HepG2 (cell line): ENCODE data around the gene WNT6.

Source experiments
- CBX2 ChIP-seq, 2 experiments: fragments of 200-600 bp in 1 of 2; sonication (generic); formaldehyde crosslinking in 1 of 2; IDR thresholded peaks; 2 replicates each; pipeline versions ENCODE4 v1.7.0 to v1.8.1; 2018 to 2022; ENCODE audit warnings: low read depth in 2 of 2, low read length in 1 of 2, mild to moderate bottlenecking in 1 of 2, missing genetic modification reagents in 1 of 2
- CTCF ChIP-seq: sonication (generic); formaldehyde crosslinking; IDR thresholded peaks from 2 replicates; pipeline ENCODE4 v1.5.0; 2020; ENCODE audit warnings: mild to moderate bottlenecking, missing genetic modification reagents, moderate library complexity
- E2F2 ChIP-seq: sonication (generic); formaldehyde crosslinking; IDR thresholded peaks from 2 replicates; pipeline ENCODE4 v1.4.0; 2020; ENCODE audit warnings: missing genetic modification reagents, borderline replicate concordance
- EP300 ChIP-seq, 3 experiments: sonication (generic) in 1 of 3; formaldehyde crosslinking in 1 of 3; IDR thresholded peaks; 2 replicates each; pipeline versions ENCODE4 v1.5.1 to v1.6.1; 2011 to 2020; ENCODE audit warnings: low read depth in 2 of 3, low read length in 2 of 3, borderline replicate concordance in 1 of 3, improper control_type of control experiment in 1 of 3, mild to moderate bottlenecking in 1 of 3, missing genetic modification reagents in 1 of 3, moderate library complexity in 1 of 3
- GTF3A ChIP-seq: sonication (generic); formaldehyde crosslinking; conservative IDR thresholded peaks from 2 replicates; pipeline ENCODE4 v1.4.0; 2020; ENCODE audit warnings: mild to moderate bottlenecking, missing genetic modification reagents
- JUND ChIP-seq: sonication (generic); formaldehyde crosslinking; IDR thresholded peaks from 2 replicates; pipeline ENCODE4 v1.8.0; 2022; ENCODE audit warnings: mild to moderate bottlenecking, missing genetic modification reagents
- MTA1 ChIP-seq: sonication (generic); formaldehyde crosslinking; IDR thresholded peaks from 2 replicates; pipeline ENCODE4 v1.4.0; 2020; ENCODE audit warnings: missing genetic modification reagents, mild to moderate bottlenecking, borderline replicate concordance
- MYC ChIP-seq: sonication (generic); formaldehyde crosslinking; IDR thresholded peaks from 2 replicates; pipeline ENCODE4 v1.9.0; 2021; ENCODE audit warnings: missing genetic modification reagents, borderline replicate concordance
- NFRKB ChIP-seq: fragments of 450-650 bp; IDR thresholded peaks from 2 replicates; pipeline ENCODE4 v1.6.1; 2017
- TAF15 ChIP-seq: fragments of 200-400 bp; formaldehyde crosslinking; IDR thresholded peaks from one replicate; pipeline ENCODE4 v1.6.1; 2018; ENCODE audit warnings: mild to moderate bottlenecking, low read depth, low read length; ENCODE audit not compliant: poor library complexity, severe bottlenecking
- TBX3 ChIP-seq: fragments of 450-650 bp; IDR thresholded peaks from 2 replicates; pipeline ENCODE4 v1.6.1; 2017; ENCODE audit warnings: antibody characterized with exemption, mild to moderate bottlenecking, inconsistent platforms, borderline replicate concordance
- ZNF563 ChIP-seq: sonication (generic); formaldehyde crosslinking; IDR thresholded peaks from 2 replicates; pipeline ENCODE4 v1.8.0; 2022; ENCODE audit warnings: mild to moderate bottlenecking, moderate library complexity, missing genetic modification reagents
- ZNF704 ChIP-seq: sonication (generic); formaldehyde crosslinking; IDR thresholded peaks from 2 replicates; pipeline ENCODE4 v1.8.1; 2023; ENCODE audit warnings: mild to moderate bottlenecking, inconsistent platforms, moderate library complexity, missing genetic modification reagents, borderline replicate concordance

GRCh38 chr2:218902427-218902826, 42.8 kb downstream of the WNT6 start:
- TF ChIP-seq CBX2 (IDR thresholded peaks at IDR 0.05; ENCODE audit: low read depth, low read length) (no peak), CBX2 (CRISPR knock-in tag; IDR thresholded peaks at IDR 0.05; ENCODE audit: low read depth) (no peak), CTCF (CRISPR knock-in tag) (no peak), TAF15 (no peak), ZNF704 (no peak), GTF3A (CRISPR knock-in tag) (no peak), NFRKB (no peak), E2F2 (CRISPR knock-in tag) (no peak), TBX3 (no peak), MTA1 (CRISPR knock-in tag) (no peak), JUND (CRISPR knock-in tag) (no peak), MYC (CRISPR knock-in tag) (no peak), ZNF563 (CRISPR knock-in tag) (no peak), EP300 (IDR thresholded peaks at IDR 0.05; ENCODE audit: low read depth in 2 of 2, low read length in 2 of 2) (no peak), EP300 (CRISPR knock-in tag; IDR thresholded peaks at IDR 0.05; ENCODE audit: borderline replicate concordance) (no peak)
